Urinary bladder (tissue), 4 donors: ENCODE results near the gene LARP4B. TPM values are rescaled to one million over a fixed set of nuclear protein-coding genes. Genes with fewer than 3 reads are reported as not detected.
A peak's percentile ranks its signal among the peaks of the same experiment; 100 is the strongest.

Experiments
- DNase-seq: peaks from one replicate; pipeline ENCODE4 v3.0.0-alpha.2; 2015; ENCODE audit errors: extremely low spot score
- H3K27ac ChIP-seq: one replicate; pipeline ENCODE4 v1.5.1; 2013; ENCODE audit warnings: low read depth, mild to moderate bottlenecking, moderate library complexity
- H3K36me3 ChIP-seq: one replicate; pipeline ENCODE4 v1.6.1; 2013; ENCODE audit warnings: mild to moderate bottlenecking, moderate library complexity; ENCODE audit not compliant: insufficient read depth
- H3K4me1 ChIP-seq: one replicate; pipeline ENCODE4 v1.6.1; 2013; ENCODE audit warnings: mild to moderate bottlenecking, moderate library complexity; ENCODE audit not compliant: insufficient read depth
- H3K4me3 ChIP-seq: one replicate; pipeline ENCODE4 v1.5.1; 2013; ENCODE audit warnings: low read depth, low read length
- WGBS: extraction: QIAGEN DNeasy Blood & Tissue Kit; methylation state at CpG from one replicate; pipeline ENCODE4 v1.1.7; 2013; 5-methylcytosine and 5-hydroxymethylcytosine counted together
- polyA plus RNA-seq: library from polyadenylated mRNA; stranded (reverse); fragments of 200-250 nt; gene quantifications from one replicate; pipeline ENCODE4 v1.2.3, GENCODE V29; 2013
- total RNA-seq: library from RNA; depleted of rRNA; stranded (reverse); fragments of >200 nt; gene quantifications from one replicate; pipeline ENCODE4 v1.2.3, GENCODE V29; 2014
- donor health status: healthy with polysubstance abuse.
- donor health status: healthy.

Gene LARP4B
- total and polyA plus RNA-seq, 2 donors, result 19.1 to 28.4 TPM

DNA sequence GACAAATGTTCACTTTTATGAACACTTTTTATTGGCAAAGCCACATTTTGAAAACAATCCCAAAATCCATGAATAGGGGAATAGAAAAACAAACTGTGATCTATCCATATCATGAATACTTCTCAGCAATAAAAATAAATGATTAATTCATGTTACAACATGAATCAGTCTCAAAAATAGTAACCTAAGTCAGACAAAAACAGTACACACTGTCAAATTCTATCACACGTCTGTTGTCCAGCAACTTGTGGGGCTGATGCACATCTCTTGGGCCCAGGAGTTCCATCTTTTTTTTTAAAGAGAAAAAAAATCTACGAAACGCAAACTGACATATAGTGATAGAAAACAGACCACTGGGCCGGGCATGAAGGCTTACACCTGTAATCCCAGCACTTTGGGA is 71.0 kb downstream of the LARP4B start:
- 81% methylated on average over 4 of the region's 4 CpGs for WGBS
- DNase-seq, result no peak
- Histone ChIP-seq H3K4me3 (no peak overlapping the region), H3K4me1 (no peaks in the 10 kb centered on the region), H3K36me3 (peaks cover 5% of the 10 kb centered on the region), H3K27ac (no peak overlapping the region)

DNA sequence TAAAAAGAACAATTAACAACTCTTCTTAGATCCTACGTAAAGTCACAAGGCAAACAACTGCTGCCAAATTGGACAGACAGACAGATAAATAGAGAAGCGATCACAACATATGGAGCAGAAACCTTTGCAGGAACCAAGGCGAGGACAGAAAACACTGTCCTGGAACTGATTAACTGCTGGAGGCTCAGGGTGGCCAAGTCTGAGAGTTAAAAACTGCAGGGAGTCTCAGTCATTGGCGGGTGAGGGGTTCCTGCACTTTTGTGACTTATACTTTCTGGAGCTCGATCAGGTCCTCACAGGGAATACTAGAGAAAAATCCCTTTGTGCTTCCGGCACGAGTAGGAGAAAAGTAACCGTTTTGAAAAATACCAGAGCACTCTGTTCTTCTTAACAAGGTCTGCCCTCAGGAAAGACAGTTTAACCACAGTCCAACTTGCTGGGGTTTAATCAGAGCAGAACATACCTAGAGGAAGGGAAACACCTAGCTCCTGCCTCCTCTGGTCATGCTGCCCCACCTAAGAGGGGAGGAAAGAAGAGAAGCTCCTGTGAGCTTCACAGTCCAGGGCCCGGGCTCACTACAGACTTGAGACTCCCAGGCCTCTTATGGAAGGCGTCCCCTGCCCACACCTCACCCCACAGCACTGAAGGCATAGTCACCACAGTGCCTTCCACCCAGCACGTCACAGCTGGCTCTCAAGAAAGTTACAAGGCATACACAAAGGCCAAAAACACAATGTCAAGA is 74.9 kb downstream of the LARP4B start:
- Histone ChIP-seq H3K4me3 (no peak overlapping the region), H3K36me3 (no peaks in the 10 kb centered on the region), H3K27ac (no peak overlapping the region), H3K4me1 (no peaks in the 10 kb centered on the region)
- peak; percentile 17 for DNase-seq
- whole genome bisulfite sequencing, result 68% methylated on average over 11 of the region's 11 CpGs

DNA sequence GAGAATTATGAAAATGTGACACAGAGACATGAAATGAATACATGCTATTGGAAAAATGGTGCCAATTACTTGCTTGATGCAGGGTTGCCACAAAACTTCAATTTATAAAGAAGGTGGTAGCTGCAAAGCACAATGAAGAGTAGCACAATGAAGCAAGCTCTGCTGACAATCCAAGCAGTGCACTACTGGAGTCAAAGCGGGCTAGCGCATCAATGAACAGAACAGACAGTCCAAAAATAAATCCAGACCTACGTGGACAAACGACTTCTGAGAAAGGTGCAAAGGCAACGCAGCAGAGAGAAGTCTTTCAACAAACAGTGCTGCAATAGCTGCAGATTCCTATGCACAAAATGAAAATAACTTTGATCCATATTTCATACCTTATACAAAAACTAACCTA is 75.8 kb downstream of the LARP4B start:
- Histone ChIP-seq H3K36me3 (no peaks in the 10 kb centered on the region), H3K4me1 (no peaks in the 10 kb centered on the region), H3K27ac (no peak overlapping the region), H3K4me3 (no peak overlapping the region)
- 90% methylated on average over 5 of the region's 5 CpGs for WGBS
- DNase-seq, result no peak

DNA sequence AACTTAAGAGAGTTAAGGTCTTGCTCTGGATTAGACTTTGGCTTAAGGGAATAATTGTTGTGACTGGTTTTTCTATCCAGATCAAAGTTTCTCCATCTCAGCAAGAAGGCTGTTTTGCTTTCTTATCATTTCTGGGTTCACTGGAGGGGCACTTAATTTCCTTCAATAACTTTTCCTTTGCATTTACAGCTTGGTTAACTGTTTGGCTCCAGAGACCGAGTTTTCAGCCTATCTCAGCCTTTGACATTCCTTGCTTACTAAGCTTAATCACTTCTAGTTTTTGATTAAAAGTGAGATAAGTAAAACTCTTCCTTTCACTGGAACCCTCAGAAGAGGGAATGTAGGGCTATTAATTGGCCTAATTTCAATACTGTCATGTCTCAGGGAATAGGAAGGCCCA is 76.4 kb downstream of the LARP4B start:
- H3K4me3 ChIP-seq, result no peak overlapping the region
- DNase-seq, result no peak
- H3K4me1 ChIP-seq, result no peaks in the 10 kb centered on the region
- no peak overlapping the region for H3K27ac ChIP-seq
- 86% methylated on average over 1 of the region's 1 CpG for WGBS
- H3K36me3 ChIP-seq, result no peaks in the 10 kb centered on the region

DNA sequence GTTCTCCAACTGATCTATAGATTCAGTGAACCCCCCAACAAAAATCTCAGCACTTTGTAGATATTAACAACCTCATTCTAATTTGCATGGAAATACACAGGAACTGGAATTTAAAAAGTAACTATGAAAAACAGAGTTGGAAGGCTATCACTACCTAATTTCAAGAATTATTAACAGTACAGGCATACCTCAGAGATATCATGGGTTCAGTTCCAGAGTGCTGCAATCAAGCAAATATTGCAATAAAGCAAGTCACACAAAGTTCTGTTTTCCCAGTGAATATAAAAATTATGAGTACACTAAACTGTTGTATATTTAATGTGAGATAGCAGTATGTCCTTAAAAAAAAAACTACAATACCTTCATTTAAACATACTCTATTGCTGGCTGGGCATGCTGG is 78.5 kb downstream of the LARP4B start:
- Histone ChIP-seq H3K27ac (no peak overlapping the region), H3K4me3 (no peak overlapping the region), H3K36me3 (no peaks in the 10 kb centered on the region), H3K4me1 (no peaks in the 10 kb centered on the region)
- no peak for DNase-seq

DNA sequence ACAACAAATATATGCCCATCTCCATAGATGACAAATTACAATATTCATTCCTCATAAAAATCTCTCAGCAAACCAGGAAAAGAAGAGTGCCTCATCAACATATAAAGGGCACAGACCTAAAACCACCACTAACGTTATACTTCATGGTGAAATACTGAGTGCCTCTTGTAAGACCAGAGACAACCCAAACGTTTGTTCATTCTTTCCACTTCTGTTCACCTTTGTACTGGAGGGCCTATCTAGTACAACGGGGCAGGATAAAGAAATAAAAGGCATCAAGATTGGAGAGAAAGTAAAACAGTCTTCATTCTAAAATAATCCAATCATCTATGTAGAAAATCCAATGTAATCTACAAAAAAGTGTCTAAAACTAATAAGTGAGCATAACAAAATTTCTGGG is 79.1 kb downstream of the LARP4B start:
- no peaks in the 10 kb centered on the region for H3K4me1 ChIP-seq
- H3K4me3 ChIP-seq, result no peak overlapping the region
- no peak overlapping the region for H3K27ac ChIP-seq
- DNase-seq, result no peak
- no peaks in the 10 kb centered on the region for H3K36me3 ChIP-seq
- 83% methylated on average over 3 of the region's 3 CpGs for WGBS

DNA sequence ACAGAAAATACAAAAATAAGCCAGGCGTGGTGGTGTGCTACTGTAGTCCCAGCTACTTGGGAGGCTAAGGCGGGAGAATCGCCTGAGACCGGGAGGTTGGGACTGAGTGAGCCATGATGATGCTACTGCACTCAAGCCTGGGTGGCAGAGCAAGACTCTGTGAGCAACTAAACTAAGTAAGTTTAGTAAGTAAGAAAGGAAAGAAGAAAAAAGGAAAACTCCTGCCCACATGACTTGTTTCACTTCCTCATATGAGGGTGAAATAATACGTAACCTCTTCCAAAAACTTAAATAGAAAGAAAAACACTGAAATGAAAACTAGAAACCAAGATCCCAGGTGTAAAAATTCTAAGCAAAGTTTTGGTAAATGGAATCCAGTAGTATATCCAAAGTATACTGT is 79.6 kb downstream of the LARP4B start:
- Histone ChIP-seq H3K4me3 (no peak overlapping the region), H3K4me1 (no peaks in the 10 kb centered on the region), H3K27ac (no peak overlapping the region), H3K36me3 (no peaks in the 10 kb centered on the region)
- WGBS, result 97% methylated on average over 5 of the region's 5 CpGs
- DNase-seq, result no peak

DNA sequence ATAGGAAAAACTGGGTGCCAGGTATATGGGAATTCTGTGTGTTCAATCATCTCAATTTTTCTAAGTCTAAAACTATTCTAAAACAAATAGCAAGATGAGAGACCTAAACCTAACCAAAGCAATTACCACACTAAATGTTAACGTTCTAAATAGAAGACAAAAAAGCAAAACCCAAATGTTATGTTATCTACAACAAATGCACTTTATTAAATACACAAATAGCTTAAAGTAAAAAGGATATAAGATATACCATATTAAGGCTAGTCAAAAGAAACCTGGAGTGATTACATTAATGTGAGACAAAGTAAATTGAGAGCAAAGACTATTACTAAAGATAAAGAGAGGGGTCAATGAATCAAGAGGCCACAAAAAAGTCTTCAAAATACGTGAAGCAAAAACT is 81.4 kb downstream of the LARP4B start:
- no peak overlapping the region for H3K4me3 ChIP-seq
- no peaks in the 10 kb centered on the region for H3K36me3 ChIP-seq
- no peak for DNase-seq
- H3K4me1 ChIP-seq, result no peaks in the 10 kb centered on the region
- H3K27ac ChIP-seq, result no peak overlapping the region
- 92% methylated on average over 2 of the region's 2 CpGs for WGBS

DNA sequence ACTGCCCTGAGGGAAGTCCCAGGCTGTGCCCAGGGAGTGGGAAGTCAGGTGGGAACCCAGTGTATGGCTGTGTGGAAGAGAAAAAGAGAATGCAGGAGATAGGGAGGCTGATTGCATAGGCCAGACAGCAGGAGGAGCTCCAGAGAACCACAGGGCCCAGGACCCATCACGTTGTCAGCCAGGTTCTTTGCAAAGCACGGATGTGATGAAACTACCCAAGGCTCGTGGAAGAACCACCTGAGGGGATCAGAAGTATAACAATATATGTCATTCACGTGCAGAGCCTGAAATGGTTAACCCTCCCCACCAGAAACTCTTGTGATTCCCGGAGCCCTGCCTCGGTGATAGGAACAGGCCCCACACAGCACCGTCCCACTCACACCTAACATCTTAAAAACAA is 83.6 kb downstream of the LARP4B start:
- DNase-seq, result no peak
- H3K36me3 ChIP-seq, result no peaks in the 10 kb centered on the region
- no peak overlapping the region for H3K27ac ChIP-seq
- no peaks in the 10 kb centered on the region for H3K4me1 ChIP-seq
- 77% methylated on average over 7 of the region's 7 CpGs for WGBS
- no peak overlapping the region for H3K4me3 ChIP-seq

DNA sequence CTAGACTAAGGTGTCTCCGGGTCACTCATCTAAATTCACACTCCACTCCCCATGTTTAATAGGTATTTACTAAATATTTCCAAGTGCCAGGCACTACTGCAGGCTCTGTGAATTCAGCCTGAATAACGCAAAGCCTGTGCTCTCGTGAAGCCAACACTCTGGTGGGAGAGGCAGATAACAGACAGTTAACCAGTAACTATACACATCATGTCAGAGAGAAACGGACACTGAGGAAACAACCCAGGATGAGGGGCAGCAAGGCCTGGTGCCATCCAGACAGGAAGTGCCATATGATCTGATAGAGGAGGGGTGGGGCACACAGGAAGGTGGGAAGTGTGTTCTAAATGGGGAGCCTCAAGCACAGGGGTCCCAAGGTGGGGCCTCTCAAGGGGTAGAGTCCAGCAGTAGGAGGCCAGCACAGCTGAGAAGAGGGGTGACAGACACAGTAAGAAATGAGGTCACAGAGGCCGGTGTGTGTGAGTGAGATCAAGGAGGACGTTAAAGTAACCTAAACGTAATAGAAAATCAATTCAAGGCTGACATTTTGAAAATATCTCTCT is 85.3 kb downstream of the LARP4B start:
- Histone ChIP-seq H3K4me3 (no peak overlapping the region), H3K36me3 (no peaks in the 10 kb centered on the region), H3K4me1 (no peaks in the 10 kb centered on the region), H3K27ac (no peak overlapping the region)
- 77% methylated on average over 7 of the region's 7 CpGs for WGBS
- no peak for DNase-seq

DNA sequence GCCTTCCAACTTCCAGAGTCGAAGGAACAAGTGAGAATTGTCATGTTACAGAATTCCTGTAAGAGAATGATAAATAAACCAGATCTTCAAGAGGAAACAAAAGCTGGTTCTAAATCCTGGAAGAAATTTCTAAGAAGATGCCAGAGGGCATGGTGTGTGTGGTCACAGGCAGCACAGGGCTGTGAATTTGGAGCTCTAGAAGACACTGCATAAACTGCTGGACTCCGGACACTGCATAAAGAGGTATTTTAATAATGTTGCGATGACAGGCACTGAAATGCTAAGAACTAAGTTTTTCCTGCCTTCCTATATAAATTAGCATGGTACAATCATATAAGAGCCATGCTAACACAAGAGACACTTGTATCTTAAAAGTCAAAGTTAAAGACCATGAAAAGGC is 86.0 kb downstream of the LARP4B start:
- Histone ChIP-seq H3K4me1 (no peaks in the 10 kb centered on the region), H3K36me3 (no peaks in the 10 kb centered on the region), H3K4me3 (no peak overlapping the region), H3K27ac (no peak overlapping the region)
- DNase-seq, result no peak
- WGBS, result 71% methylated on average over 3 of the region's 3 CpGs

DNA sequence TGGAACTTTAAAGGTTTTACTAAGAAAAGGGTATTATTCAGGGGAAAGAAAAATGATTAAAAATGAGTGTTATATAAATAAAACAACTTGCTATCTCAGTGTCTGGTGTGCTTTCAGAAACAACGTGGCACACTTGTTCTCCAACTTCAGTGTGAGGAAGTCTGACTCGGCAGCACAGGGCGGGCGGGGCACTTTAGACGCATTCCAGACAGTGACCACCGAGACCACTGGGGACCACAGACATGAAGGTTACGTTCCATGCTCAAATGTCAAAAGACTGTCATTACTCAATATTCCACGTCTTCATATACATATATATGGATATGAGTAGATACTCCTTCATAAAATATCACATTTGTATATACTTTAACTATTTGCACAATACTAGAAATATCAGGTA is 87.0 kb downstream of the LARP4B start:
- Histone ChIP-seq H3K36me3 (peaks cover 1% of the 10 kb centered on the region), H3K4me3 (no peak overlapping the region), H3K27ac (no peak overlapping the region), H3K4me1 (no peaks in the 10 kb centered on the region)
- WGBS, result 72% methylated on average over 8 of the region's 8 CpGs
- DNase-seq, result no peak

DNA sequence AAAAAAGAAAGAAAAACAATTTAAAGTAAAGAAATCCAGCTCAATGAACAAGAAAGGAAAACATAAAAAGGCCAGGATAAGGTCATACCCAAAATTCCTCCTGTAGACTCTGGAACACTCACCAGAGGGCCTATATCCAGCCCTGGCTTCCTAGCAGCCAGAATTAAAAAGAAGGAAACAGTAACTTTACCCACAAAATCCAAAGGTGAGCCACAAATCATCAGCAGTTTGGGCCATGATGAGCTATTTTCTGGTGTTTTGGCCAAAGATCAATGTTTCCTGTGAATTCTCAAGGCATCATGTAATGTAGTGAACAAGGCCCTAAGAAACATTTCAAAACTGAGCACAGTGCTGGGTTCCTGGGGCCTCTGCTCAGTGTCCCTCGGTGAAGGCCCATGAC is 87.8 kb downstream of the LARP4B start:
- H3K4me1 ChIP-seq, result no peaks in the 10 kb centered on the region

DNA sequence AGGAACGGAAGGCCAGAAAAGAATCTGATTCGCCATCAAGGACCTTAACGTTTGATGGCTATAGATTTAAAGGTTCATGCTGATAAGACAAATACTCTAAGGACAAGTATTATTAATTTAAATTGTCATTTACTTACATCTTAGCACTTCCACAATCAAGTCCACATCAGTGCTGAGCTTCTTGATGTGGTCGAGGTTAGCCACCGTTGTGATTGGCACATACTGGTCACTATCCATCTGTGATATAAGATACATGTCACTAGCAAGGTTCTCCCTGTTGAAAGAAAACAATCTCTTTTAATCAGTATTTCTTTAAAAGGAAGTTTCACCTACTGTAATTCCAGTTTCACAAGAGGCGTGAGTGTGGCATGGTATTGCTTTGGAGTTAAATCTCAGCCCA is 88.7 kb downstream of the LARP4B start:
- peaks cover 1% of the 10 kb centered on the region for H3K36me3 ChIP-seq
- 91% methylated on average over 6 of the region's 6 CpGs for WGBS
- no peak overlapping the region for H3K4me3 ChIP-seq

More for the DNA sequence above, 87.8 kb downstream of the LARP4B start:
- Histone ChIP-seq H3K27ac (no peak overlapping the region), H3K36me3 (peaks cover 1% of the 10 kb centered on the region), H3K4me3 (no peak overlapping the region)
- no peak for DNase-seq
- 100% methylated on average over 1 of the region's 1 CpG for WGBS

More for the DNA sequence above, 88.7 kb downstream of the LARP4B start:
- H3K4me1 ChIP-seq, result no peaks in the 10 kb centered on the region
- no peak for DNase-seq
- H3K27ac ChIP-seq, result no peak overlapping the region
